HL-60 (cell line): ENCODE results near the gene CAST.
"Not testable (repeated sequence)": the region's sequence is repeated elsewhere in the genome, so short reads cannot be mapped to it uniquely, and the experiment has no call there.

Experiments
- DNase-seq, 2 experiments: peaks; one replicate each; pipeline ENCODE4 v3.0.0-alpha.2; 2010 to 2020; ENCODE audit warnings: low read depth in 1 of 2, low spot score in 1 of 2
- H3K27ac ChIP-seq: fragments of 250-450 bp; sonication (Bioruptor Pico); replicated peaks from 2 replicates; pipeline ENCODE4 v1.5.1; 2020; ENCODE audit warnings: mild to moderate bottlenecking, moderate library complexity
- H3K27me3 ChIP-seq: fragments of 250-450 bp; sonication (Bioruptor Pico); 2 replicates; pipeline ENCODE4 v1.5.1; 2021; ENCODE audit warnings: mild to moderate bottlenecking, moderate library complexity; ENCODE audit not compliant: insufficient read depth, poor library complexity, severe bottlenecking
- H3K4me3 ChIP-seq: replicated peaks from 2 replicates; pipeline ENCODE4 v1.5.1; 2011; ENCODE audit warnings: mild to moderate bottlenecking, control low read depth, low read length; ENCODE audit not compliant: insufficient read depth
- GABPA ChIP-seq: IDR thresholded peaks from 2 replicates; pipeline ENCODE4 v1.6.1; 2012; ENCODE audit warnings: low read depth
- POLR2AphosphoS5 ChIP-seq: IDR thresholded peaks from 2 replicates; pipeline ENCODE4 v1.6.1; 2012; ENCODE audit warnings: low read depth
- SPI1 ChIP-seq: IDR thresholded peaks from 2 replicates; pipeline ENCODE4 v1.6.1; 2012; ENCODE audit warnings: low read depth, mild to moderate bottlenecking, borderline replicate concordance
- TF ChIP-seq, protein P1 (sequence below): IDR thresholded peaks from one replicate; pipeline ENCODE4 v1.5.1; 2011; ENCODE audit warnings: low read length, control low read depth, inconsistent platforms; ENCODE audit not compliant: insufficient read depth
- TF ChIP-seq, protein P2 (sequence below): IDR thresholded peaks from 2 replicates; pipeline ENCODE4 v1.6.1; 2012; ENCODE audit warnings: low read depth; ENCODE audit not compliant: insufficient replicate concordance

Gene CAST

DNA sequence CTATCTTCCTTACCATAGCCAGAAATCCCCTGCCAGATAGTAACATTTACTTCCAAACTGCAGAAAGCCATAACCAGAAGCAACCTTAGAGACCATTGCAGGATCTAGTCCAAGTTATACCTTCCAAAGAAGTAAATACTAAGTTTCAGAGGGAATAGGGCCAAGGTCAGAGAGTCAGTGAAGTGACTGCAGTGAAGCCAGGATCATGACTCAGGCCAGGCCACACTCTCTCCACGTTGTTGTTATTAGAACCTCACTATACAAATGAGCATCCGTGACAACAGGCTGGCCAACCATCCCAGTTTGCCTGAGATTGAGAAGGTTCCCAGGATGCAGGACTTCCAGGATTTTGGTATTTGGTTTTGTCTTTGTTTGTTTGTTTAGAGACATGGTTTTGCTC lies 134.3 kb downstream of the CAST start:
- Histone ChIP-seq H3K4me3 (no peak overlapping the region), H3K27me3 (no peaks in the 10 kb centered on the region), H3K27ac (no peak overlapping the region)
- no peak for DNase-seq
- TF ChIP-seq SPI1 (no peak), GABPA (no peak), POLR2AphosphoS5 (no peak)
- TF ChIP-seq, protein P1, sequence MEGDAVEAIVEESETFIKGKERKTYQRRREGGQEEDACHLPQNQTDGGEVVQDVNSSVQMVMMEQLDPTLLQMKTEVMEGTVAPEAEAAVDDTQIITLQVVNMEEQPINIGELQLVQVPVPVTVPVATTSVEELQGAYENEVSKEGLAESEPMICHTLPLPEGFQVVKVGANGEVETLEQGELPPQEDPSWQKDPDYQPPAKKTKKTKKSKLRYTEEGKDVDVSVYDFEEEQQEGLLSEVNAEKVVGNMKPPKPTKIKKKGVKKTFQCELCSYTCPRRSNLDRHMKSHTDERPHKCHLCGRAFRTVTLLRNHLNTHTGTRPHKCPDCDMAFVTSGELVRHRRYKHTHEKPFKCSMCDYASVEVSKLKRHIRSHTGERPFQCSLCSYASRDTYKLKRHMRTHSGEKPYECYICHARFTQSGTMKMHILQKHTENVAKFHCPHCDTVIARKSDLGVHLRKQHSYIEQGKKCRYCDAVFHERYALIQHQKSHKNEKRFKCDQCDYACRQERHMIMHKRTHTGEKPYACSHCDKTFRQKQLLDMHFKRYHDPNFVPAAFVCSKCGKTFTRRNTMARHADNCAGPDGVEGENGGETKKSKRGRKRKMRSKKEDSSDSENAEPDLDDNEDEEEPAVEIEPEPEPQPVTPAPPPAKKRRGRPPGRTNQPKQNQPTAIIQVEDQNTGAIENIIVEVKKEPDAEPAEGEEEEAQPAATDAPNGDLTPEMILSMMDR, result no peak
- TF ChIP-seq, protein P2, sequence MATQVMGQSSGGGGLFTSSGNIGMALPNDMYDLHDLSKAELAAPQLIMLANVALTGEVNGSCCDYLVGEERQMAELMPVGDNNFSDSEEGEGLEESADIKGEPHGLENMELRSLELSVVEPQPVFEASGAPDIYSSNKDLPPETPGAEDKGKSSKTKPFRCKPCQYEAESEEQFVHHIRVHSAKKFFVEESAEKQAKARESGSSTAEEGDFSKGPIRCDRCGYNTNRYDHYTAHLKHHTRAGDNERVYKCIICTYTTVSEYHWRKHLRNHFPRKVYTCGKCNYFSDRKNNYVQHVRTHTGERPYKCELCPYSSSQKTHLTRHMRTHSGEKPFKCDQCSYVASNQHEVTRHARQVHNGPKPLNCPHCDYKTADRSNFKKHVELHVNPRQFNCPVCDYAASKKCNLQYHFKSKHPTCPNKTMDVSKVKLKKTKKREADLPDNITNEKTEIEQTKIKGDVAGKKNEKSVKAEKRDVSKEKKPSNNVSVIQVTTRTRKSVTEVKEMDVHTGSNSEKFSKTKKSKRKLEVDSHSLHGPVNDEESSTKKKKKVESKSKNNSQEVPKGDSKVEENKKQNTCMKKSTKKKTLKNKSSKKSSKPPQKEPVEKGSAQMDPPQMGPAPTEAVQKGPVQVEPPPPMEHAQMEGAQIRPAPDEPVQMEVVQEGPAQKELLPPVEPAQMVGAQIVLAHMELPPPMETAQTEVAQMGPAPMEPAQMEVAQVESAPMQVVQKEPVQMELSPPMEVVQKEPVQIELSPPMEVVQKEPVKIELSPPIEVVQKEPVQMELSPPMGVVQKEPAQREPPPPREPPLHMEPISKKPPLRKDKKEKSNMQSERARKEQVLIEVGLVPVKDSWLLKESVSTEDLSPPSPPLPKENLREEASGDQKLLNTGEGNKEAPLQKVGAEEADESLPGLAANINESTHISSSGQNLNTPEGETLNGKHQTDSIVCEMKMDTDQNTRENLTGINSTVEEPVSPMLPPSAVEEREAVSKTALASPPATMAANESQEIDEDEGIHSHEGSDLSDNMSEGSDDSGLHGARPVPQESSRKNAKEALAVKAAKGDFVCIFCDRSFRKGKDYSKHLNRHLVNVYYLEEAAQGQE, result no peak

DNA sequence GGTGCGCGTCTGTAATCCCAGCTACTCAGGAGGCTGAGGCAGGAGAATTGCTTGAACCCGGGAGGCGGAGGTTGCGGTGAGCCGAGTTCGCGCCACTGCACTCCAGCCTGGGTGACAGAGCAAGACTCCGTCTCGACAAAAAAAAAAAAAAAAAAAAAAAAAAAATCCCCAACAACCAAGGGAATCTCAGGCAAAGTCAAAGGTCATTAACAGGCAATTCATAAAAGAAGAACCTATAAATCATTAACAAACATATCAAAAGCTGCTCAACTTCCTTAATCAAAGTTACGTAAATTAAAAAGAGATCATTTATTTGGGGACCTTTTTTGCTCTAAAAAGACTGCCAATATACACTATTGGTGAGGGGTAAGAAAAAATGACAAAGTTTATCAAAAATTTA lies 139.5 kb downstream of the CAST start:
- not testable (repeated sequence) for H3K27me3 ChIP-seq, H3K4me3 ChIP-seq, H3K27ac ChIP-seq, DNase-seq

DNA sequence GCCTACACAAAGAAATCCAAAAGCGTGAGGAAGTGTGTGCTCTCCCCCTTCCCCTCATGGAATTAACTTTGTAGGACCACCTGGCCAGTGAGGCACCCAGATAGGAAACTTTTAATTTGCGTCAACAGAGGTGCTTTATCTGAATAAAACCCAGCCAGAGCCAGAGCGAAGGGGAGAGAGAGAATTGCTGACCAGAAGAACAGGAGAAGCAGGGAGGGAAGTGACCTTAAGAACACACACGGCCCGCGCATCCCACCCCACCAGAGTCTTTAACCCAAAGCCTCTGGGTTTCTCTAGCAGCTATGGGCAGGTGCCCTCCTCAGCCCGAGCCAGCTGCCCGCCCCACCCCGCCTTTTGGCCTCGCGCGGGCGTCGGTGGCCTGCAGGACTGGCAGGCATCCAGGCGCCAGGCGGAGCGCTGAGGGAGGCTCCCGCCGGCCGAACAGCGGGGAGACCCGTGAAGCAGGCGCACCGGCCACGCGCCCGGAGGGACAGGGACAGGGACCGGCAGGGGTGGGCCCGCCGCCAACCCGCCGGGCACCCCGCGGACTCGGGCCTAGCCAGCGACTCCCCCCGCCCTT lies 145.0 kb downstream of the CAST start:
- peak overlapping the region; percentile 97 for H3K27ac ChIP-seq
- peak in 1 of 2 experiments; percentile 25 for DNase-seq
- H3K27me3 ChIP-seq, result no peaks in the 10 kb centered on the region
- no peak for TF ChIP-seq GABPA
- TF ChIP-seq SPI1, result no peak
- TF ChIP-seq, protein P1, result no peak
- TF ChIP-seq, protein P2, result no peak
- no peak for TF ChIP-seq POLR2AphosphoS5
- H3K4me3 ChIP-seq, result peak overlapping the region; percentile 42

DNA sequence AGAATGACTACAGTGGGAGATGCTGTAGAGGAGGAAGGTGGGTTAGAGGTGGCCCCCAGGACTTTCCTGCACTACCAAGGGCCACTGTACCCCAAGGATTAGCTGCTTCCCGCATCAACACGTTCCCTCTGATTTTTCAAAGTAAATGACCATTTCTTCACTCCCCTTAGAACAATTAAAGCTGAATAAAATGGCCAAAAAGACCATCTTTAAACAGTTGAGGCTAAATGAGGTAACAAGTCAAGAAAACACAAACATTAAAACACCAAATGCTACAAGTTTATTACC lies 146.3 kb downstream of the CAST start:
- H3K27ac ChIP-seq, result peak overlapping the region; percentile 97
- peak overlapping the region; percentile 24 for H3K4me3 ChIP-seq
- no peak for TF ChIP-seq SPI1
- TF ChIP-seq, protein P2, result no peak
- TF ChIP-seq, protein P1, result no peak
- no peak for TF ChIP-seq POLR2AphosphoS5
- TF ChIP-seq GABPA, result no peak
- no peak for DNase-seq
- H3K27me3 ChIP-seq, result no peaks in the 10 kb centered on the region
